MCF 10A (cell line): Measurements from ENCODE around the gene TMEM203. TPM values are rescaled to one million over a fixed set of nuclear protein-coding genes. Genes with fewer than 3 reads are reported as not detected.

Experiments used
- BruUV-seq: library from RNA; stranded (reverse); fragments of 400-500 nt; replicated peaks from 2 replicates; lab custom pipeline; 2021; lab: Mats Ljungman, UMichigan
- CTCF ChIA-PET: fragments of 300-600 bp; sonication (Branson Sonifier 250); formaldehyde crosslinking; extraction: SDS; loops from one replicate; lab custom pipeline; 2021; ENCODE audit warnings: antibody characterized with exemption, inconsistent platforms; lab: Yijun Ruan, JAX
- POLR2A ChIA-PET: fragments of 300-600, 350-650 bp; sonication (Branson Sonifier 250); formaldehyde crosslinking; extraction: SDS; loops from one replicate; lab custom pipeline; 2020; ENCODE audit warnings: antibody characterized with exemption, inconsistent platforms; lab: Yijun Ruan, JAX
- DNase-seq: peaks from one replicate; pipeline ENCODE4 v3.0.0-alpha.2; 2018; ENCODE audit not compliant: unreplicated experiment
- H3K27ac Mint-ChIP-seq: one replicate; pipeline ENCODE4 v1.8.0; 2022; ENCODE audit warnings: mild to moderate bottlenecking, low read depth, mixed read lengths; ENCODE audit not compliant: unreplicated experiment
- H3K27me3 Mint-ChIP-seq: one replicate; pipeline ENCODE4 v1.8.0; 2022; ENCODE audit warnings: mixed read lengths; ENCODE audit not compliant: insufficient read depth, unreplicated experiment
- H3K36me3 Mint-ChIP-seq: one replicate; pipeline ENCODE4 v1.8.0; 2022; ENCODE audit warnings: mild to moderate bottlenecking, moderate library complexity, mixed read lengths; ENCODE audit not compliant: insufficient read depth, unreplicated experiment
- H3K4me1 Mint-ChIP-seq: one replicate; pipeline ENCODE4 v1.8.0; 2022; ENCODE audit warnings: mixed read lengths; ENCODE audit not compliant: insufficient read depth, unreplicated experiment
- H3K4me3 Mint-ChIP-seq: one replicate; pipeline ENCODE4 v1.8.0; 2022; ENCODE audit warnings: mild to moderate bottlenecking, moderate library complexity, mixed read lengths; ENCODE audit not compliant: unreplicated experiment
- H3K9me3 Mint-ChIP-seq: one replicate; pipeline ENCODE4 v1.8.0; 2022; ENCODE audit warnings: mixed read lengths; ENCODE audit not compliant: unreplicated experiment
- CTCF ChIP-seq: fragments of 200-600 bp; IDR thresholded peaks from one replicate; pipeline ENCODE4 v1.8.0; 2022; ENCODE audit warnings: antibody characterized with exemption, mild to moderate bottlenecking; ENCODE audit not compliant: unreplicated experiment
- intact Hi-C: fragments of 100-400 bp; cut with micrococcal nuclease; formaldehyde crosslinking; loops from 2 replicates; pipeline ENCODE4 v1.14.1; 2022
- total RNA-seq: library from RNA; stranded (reverse); gene quantifications from 2 replicates; pipeline ENCODE4 v1.2.3, GENCODE V29; 2022

The TMEM203 gene
- total RNA-seq, 1 experiment from 2014 or later: 31.4 TPM

- POLR2A ChIA-PET: interaction anchor here (0.6 to 1.6 kb wide), 2 partner anchors 92 to 238 kb away, joined by 4 read pairs; partner anchors contain the start of gene NSMF
- DNase-seq: no peak
- CTCF ChIA-PET: no interaction called here
- H3K4me1 Mint-ChIP-seq: peaks cover 10% of the 10 kb centered on the region
- no TSS peak for BruUV-seq
- H3K9me3 Mint-ChIP-seq: no peaks in the 10 kb centered on the region
- TF ChIP-seq CTCF: no peak
- peaks cover 5% of the 10 kb centered on the region for H3K36me3 Mint-ChIP-seq
- H3K27me3 Mint-ChIP-seq: no peaks in the 10 kb centered on the region
- no peak overlapping the region for H3K27ac Mint-ChIP-seq
- H3K4me3 Mint-ChIP-seq: no peak overlapping the region
- intact Hi-C loops: loop anchor here (10.0 kb wide), 2 partner anchors 47 to 177 kb away; partner anchors contain the start of genes LRRC26, NPDC1 and TMEM210
Measured at GRCh38 chr9:137221506-137222111, 16.2 kb upstream of the TMEM203 start.

- intact Hi-C loops: loop anchor here (10.0 kb wide), 2 partner anchors 46 to 176 kb away; partner anchors contain the start of genes LRRC26, NPDC1 and TMEM210
- H3K4me3 Mint-ChIP-seq: no peak overlapping the region
- POLR2A ChIA-PET: interaction anchor here (0.6 to 1.6 kb wide), 3 partner anchors 32 to 238 kb away, joined by 3 to 4 read pairs (median 4); partner anchors contain the start of gene NSMF
Measured at GRCh38 chr9:137221095-137221505, 15.7 kb upstream of the TMEM203 start.

GRCh38 chr9:137220317-137221094, 15.1 kb upstream of the TMEM203 start:
- CTCF ChIA-PET: interaction anchor here (0.7 to 0.8 kb wide), 2 partner anchors 16 to 274 kb away, joined by 3 to 4 read pairs; no protein-coding TSS in a partner anchor
- BruUV-seq: no TSS peak
- no peak for DNase-seq
- no peak overlapping the region for H3K27ac Mint-ChIP-seq
- peaks cover 5% of the 10 kb centered on the region for H3K36me3 Mint-ChIP-seq
- no peaks in the 10 kb centered on the region for H3K9me3 Mint-ChIP-seq
- no peak for TF ChIP-seq CTCF
- no peaks in the 10 kb centered on the region for H3K27me3 Mint-ChIP-seq
- peak overlapping the region; percentile 12 for H3K4me3 Mint-ChIP-seq
- H3K4me1 Mint-ChIP-seq: peaks cover 5% of the 10 kb centered on the region
- intact Hi-C loops: loop anchor here (10.0 kb wide), 2 partner anchors 46 to 176 kb away; partner anchors contain the start of genes LRRC26, NPDC1 and TMEM210
- POLR2A ChIA-PET: interaction anchor here (0.6 to 1.9 kb wide), 6 partner anchors 15 to 91 kb away, joined by 3 to 5 read pairs (median 4); partner anchors contain the start of genes NDOR1, TMEM203 and TPRN

More at GRCh38 chr9:137221095-137221505, 15.7 kb upstream of the TMEM203 start:
- BruUV-seq: no TSS peak
- H3K4me1 Mint-ChIP-seq: peaks cover 5% of the 10 kb centered on the region
- H3K9me3 Mint-ChIP-seq: no peaks in the 10 kb centered on the region
- no peak for TF ChIP-seq CTCF
- DNase-seq: no peak
- H3K27me3 Mint-ChIP-seq: no peaks in the 10 kb centered on the region
- CTCF ChIA-PET: interaction anchor here (0.7 kb wide), 1 partner anchor 275 kb away, joined by 3 read pairs; no protein-coding TSS in a partner anchor
- no peak overlapping the region for H3K27ac Mint-ChIP-seq
- peaks cover 5% of the 10 kb centered on the region for H3K36me3 Mint-ChIP-seq
